SJCRH30 (cell line): Measurements from ENCODE around the gene SIK2. TPM values are rescaled to one million over a fixed set of nuclear protein-coding genes. Genes with fewer than 3 reads are reported as not detected.
"Not testable (repeated sequence)": the region's sequence is repeated elsewhere in the genome, so short reads cannot be mapped to it uniquely, and the experiment has no call there.

ENCODE experiments used
- DNase-seq, 2 experiments: peaks; one replicate each; pipeline ENCODE4 v3.0.0-alpha.2; 2015 to 2020
- H3K27ac ChIP-seq: fragments of 250-450 bp; sonication (Bioruptor Pico); 2 replicates; pipeline ENCODE4 v1.5.1; 2020; ENCODE audit warnings: mild to moderate bottlenecking, moderate library complexity
- H3K27me3 ChIP-seq: fragments of 250-450 bp; sonication (Bioruptor Pico); 2 replicates; pipeline ENCODE4 v1.5.1; 2020; ENCODE audit warnings: mild to moderate bottlenecking, moderate library complexity
- H3K36me3 ChIP-seq: fragments of 250-450 bp; sonication (Bioruptor Pico); 2 replicates; pipeline ENCODE4 v1.5.1; 2020; ENCODE audit warnings: mild to moderate bottlenecking, moderate library complexity
- H3K4me1 ChIP-seq: fragments of 250-450 bp; sonication (Bioruptor Pico); 2 replicates; pipeline ENCODE4 v1.5.1; 2020; ENCODE audit warnings: mild to moderate bottlenecking, moderate library complexity
- H3K4me3 ChIP-seq: fragments of 250-450 bp; sonication (Bioruptor Pico); 2 replicates; pipeline ENCODE4 v1.5.1; 2020; ENCODE audit warnings: mild to moderate bottlenecking, moderate library complexity
- H3K9me3 ChIP-seq: fragments of 250-450 bp; sonication (Bioruptor Pico); replicated peaks from 2 replicates; pipeline ENCODE4 v1.5.1; 2020; ENCODE audit warnings: mild to moderate bottlenecking, moderate library complexity
- total RNA-seq: library from RNA; depleted of rRNA; stranded (reverse); fragments of >200 nt; shearing (Covaris generic); gene quantifications from 2 replicates; pipeline ENCODE4 v1.2.3, GENCODE V29; 2014

Gene SIK2
- total RNA-seq, 1 experiment from 2014 or later = 8.5 TPM

GRCh38 chr11:111645657-111646316 is 43.5 kb downstream of the SIK2 start:
- no peaks in the 10 kb centered on the region for H3K36me3 ChIP-seq
- H3K4me3 ChIP-seq = no peak overlapping the region
- H3K4me1 ChIP-seq = no peaks in the 10 kb centered on the region
- no peaks in the 10 kb centered on the region for H3K27me3 ChIP-seq
- no peak overlapping the region for H3K27ac ChIP-seq
- no peak for DNase-seq
- H3K9me3 ChIP-seq = no peaks in the 10 kb centered on the region

GRCh38 chr11:111651336-111651735 is 49.1 kb downstream of the SIK2 start:
- not testable (repeated sequence) for H3K9me3 ChIP-seq, H3K27me3 ChIP-seq, H3K4me1 ChIP-seq, H3K36me3 ChIP-seq, H3K4me3 ChIP-seq, DNase-seq, H3K27ac ChIP-seq

GRCh38 chr11:111652184-111652583 is 49.9 kb downstream of the SIK2 start:
- H3K27ac ChIP-seq = no peak overlapping the region
- H3K4me3 ChIP-seq = no peak overlapping the region
- H3K27me3 ChIP-seq = no peaks in the 10 kb centered on the region
- no peak for DNase-seq
- H3K4me1 ChIP-seq = no peaks in the 10 kb centered on the region
- no peaks in the 10 kb centered on the region for H3K9me3 ChIP-seq
- no peaks in the 10 kb centered on the region for H3K36me3 ChIP-seq

- no peaks in the 10 kb centered on the region for H3K27me3 ChIP-seq
- H3K9me3 ChIP-seq = no peaks in the 10 kb centered on the region
- no peaks in the 10 kb centered on the region for H3K36me3 ChIP-seq
- no peak overlapping the region for H3K27ac ChIP-seq
- no peaks in the 10 kb centered on the region for H3K4me1 ChIP-seq
- no peak overlapping the region for H3K4me3 ChIP-seq
- no peak for DNase-seq
Observed at GRCh38 chr11:111654601-111655000, 52.4 kb downstream of the SIK2 start.

GRCh38 chr11:111655924-111656323 is 53.7 kb downstream of the SIK2 start:
- H3K4me3 ChIP-seq = no peak overlapping the region
- H3K36me3 ChIP-seq = no peaks in the 10 kb centered on the region
- no peaks in the 10 kb centered on the region for H3K4me1 ChIP-seq
- H3K27ac ChIP-seq = no peak overlapping the region
- no peaks in the 10 kb centered on the region for H3K9me3 ChIP-seq
- no peak for DNase-seq
- no peaks in the 10 kb centered on the region for H3K27me3 ChIP-seq

DNA sequence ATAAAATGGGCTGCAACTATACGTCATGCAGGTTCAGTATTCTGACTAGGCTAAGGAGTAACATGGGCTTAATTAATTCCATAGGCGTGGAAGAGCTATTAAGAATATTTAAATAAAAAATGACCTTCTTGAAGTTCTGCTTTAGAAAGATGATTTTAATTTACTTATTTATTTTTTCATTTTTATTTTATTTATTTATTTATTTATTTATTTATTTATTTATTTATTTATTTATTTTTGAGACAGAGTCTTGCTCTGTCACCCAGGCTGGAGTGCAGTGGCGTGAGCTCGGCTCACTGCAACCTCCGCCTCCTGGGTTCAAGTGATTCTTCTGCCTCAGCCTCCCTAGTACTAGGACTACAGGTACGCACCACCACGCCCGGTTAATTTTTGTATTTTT is 55.7 kb downstream of the SIK2 start:
- H3K4me3 ChIP-seq, H3K36me3 ChIP-seq, H3K27me3 ChIP-seq, H3K9me3 ChIP-seq, DNase-seq, H3K27ac ChIP-seq, H3K4me1 ChIP-seq: not testable (repeated sequence)

- not testable (repeated sequence) for H3K36me3 ChIP-seq, H3K9me3 ChIP-seq, H3K27ac ChIP-seq, H3K4me1 ChIP-seq, DNase-seq, H3K4me3 ChIP-seq, H3K27me3 ChIP-seq
Observed at GRCh38 chr11:111658493-111658892, 56.2 kb downstream of the SIK2 start.

DNA sequence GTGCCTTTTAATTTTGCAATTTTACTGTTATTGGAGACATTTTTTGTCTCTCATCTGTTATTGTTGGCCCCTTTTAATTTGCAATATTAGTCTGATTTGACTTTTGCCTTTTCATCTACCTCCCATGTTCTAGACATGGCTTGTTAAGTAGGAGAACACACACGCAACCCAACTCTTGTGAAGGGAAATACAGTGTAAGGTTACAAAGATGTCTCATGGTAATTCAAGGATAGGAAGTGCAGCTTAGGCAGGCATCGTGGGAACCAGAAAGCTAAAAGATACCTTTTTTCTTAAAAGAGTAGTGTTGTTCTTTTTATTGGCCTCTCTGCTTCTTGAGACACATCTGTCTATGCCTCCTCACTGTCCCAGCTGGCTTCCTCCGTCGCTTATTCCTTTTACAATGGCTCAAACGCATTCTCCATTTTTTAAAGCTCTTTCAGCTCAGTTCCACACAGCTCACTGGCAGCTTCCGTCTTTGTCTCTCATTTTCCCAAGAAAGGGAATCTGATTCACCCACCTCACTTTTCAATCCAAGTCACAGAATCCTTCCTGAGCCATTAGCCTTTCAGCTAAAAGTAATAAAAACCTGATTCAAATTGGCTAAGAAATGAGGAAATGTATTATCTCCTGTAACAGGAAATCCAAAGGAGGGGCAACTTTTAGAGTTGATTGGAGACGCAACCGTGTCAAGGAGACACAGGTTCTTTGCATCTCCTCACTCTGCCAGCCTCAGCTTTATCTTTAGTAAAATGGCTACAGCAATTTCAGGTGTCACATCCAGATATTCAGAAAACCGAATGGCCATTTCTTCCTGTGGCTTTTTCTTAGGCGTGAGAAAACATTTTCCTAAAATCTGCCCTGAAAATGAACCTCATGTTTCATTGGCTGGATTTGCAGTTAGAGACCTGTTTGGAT is 57.2 kb downstream of the SIK2 start:
- no peaks in the 10 kb centered on the region for H3K4me1 ChIP-seq
- H3K9me3 ChIP-seq = no peaks in the 10 kb centered on the region
- no peak overlapping the region for H3K4me3 ChIP-seq
- H3K27ac ChIP-seq = no peak overlapping the region
- no peaks in the 10 kb centered on the region for H3K36me3 ChIP-seq
- no peak for DNase-seq
- H3K27me3 ChIP-seq = no peaks in the 10 kb centered on the region

- no peaks in the 10 kb centered on the region for H3K4me1 ChIP-seq
- no peaks in the 10 kb centered on the region for H3K27me3 ChIP-seq
- H3K9me3 ChIP-seq = no peaks in the 10 kb centered on the region
- H3K27ac ChIP-seq = no peak overlapping the region
- H3K36me3 ChIP-seq = no peaks in the 10 kb centered on the region
- no peak for DNase-seq
- no peak overlapping the region for H3K4me3 ChIP-seq
Observed at GRCh38 chr11:111660822-111661221, 58.6 kb downstream of the SIK2 start.

DNA sequence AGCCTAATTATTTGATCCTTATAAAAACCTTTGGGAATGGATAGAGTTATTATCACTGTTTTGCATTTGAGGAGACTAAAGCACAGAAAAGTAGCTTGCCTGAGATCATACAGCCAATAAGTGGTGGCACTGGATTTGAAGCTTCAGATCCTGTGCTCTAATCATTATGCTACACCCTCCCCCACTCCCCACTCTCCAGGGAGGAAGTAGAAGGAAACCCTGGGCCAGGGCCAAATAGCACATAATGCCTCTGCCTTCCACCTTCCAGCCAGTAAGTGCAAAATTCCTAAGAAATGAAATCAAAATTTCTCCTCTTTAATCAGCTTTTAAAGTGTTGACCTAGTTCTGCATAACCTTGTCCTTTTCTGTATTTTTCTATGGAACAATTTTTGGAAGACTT is 61.6 kb downstream of the SIK2 start:
- Histone ChIP-seq H3K4me1 (no peaks in the 10 kb centered on the region), H3K36me3 (no peaks in the 10 kb centered on the region), H3K9me3 (no peaks in the 10 kb centered on the region), H3K4me3 (no peak overlapping the region), H3K27ac (no peak overlapping the region), H3K27me3 (no peaks in the 10 kb centered on the region)
- no peak for DNase-seq

- H3K9me3 ChIP-seq = no peaks in the 10 kb centered on the region
- no peaks in the 10 kb centered on the region for H3K27me3 ChIP-seq
- DNase-seq = peak; percentile 19 to 62
- H3K4me1 ChIP-seq = no peaks in the 10 kb centered on the region
- no peak overlapping the region for H3K4me3 ChIP-seq
- H3K36me3 ChIP-seq = no peaks in the 10 kb centered on the region
- no peak overlapping the region for H3K27ac ChIP-seq
Observed at GRCh38 chr11:111665777-111666176, 63.5 kb downstream of the SIK2 start.

GRCh38 chr11:111668980-111669379 is 66.7 kb downstream of the SIK2 start:
- no peak overlapping the region for H3K4me3 ChIP-seq
- no peaks in the 10 kb centered on the region for H3K27me3 ChIP-seq
- H3K4me1 ChIP-seq = no peaks in the 10 kb centered on the region
- H3K9me3 ChIP-seq = no peaks in the 10 kb centered on the region
- no peak overlapping the region for H3K27ac ChIP-seq
- no peak for DNase-seq
- H3K36me3 ChIP-seq = no peaks in the 10 kb centered on the region

GRCh38 chr11:111671383-111671782 is 69.1 kb downstream of the SIK2 start:
- no peaks in the 10 kb centered on the region for H3K9me3 ChIP-seq
- no peaks in the 10 kb centered on the region for H3K27me3 ChIP-seq
- no peaks in the 10 kb centered on the region for H3K36me3 ChIP-seq
- H3K4me3 ChIP-seq = no peak overlapping the region
- DNase-seq = no peak
- no peaks in the 10 kb centered on the region for H3K4me1 ChIP-seq
- no peak overlapping the region for H3K27ac ChIP-seq

GRCh38 chr11:111672949-111673348 is 70.7 kb downstream of the SIK2 start:
- no peaks in the 10 kb centered on the region for H3K4me1 ChIP-seq

GRCh38 chr11:111674941-111675340 is 72.7 kb downstream of the SIK2 start:
- Histone ChIP-seq H3K4me1 (no peaks in the 10 kb centered on the region), H3K36me3 (no peaks in the 10 kb centered on the region), H3K9me3 (no peaks in the 10 kb centered on the region), H3K4me3 (no peak overlapping the region), H3K27ac (no peak overlapping the region), H3K27me3 (no peaks in the 10 kb centered on the region)
- no peak for DNase-seq

More at GRCh38 chr11:111672949-111673348, 70.7 kb downstream of the SIK2 start:
- H3K36me3 ChIP-seq = no peaks in the 10 kb centered on the region
- no peak overlapping the region for H3K27ac ChIP-seq
- no peak overlapping the region for H3K4me3 ChIP-seq
- DNase-seq = no peak
- no peaks in the 10 kb centered on the region for H3K9me3 ChIP-seq
- no peaks in the 10 kb centered on the region for H3K27me3 ChIP-seq
